Measurements from ENCODE around the gene DHDDS.
"Not testable (repeated sequence)": the region's sequence is repeated elsewhere in the genome, so short reads cannot be mapped to it uniquely, and the experiment has no call there.

The DHDDS gene

DNA sequence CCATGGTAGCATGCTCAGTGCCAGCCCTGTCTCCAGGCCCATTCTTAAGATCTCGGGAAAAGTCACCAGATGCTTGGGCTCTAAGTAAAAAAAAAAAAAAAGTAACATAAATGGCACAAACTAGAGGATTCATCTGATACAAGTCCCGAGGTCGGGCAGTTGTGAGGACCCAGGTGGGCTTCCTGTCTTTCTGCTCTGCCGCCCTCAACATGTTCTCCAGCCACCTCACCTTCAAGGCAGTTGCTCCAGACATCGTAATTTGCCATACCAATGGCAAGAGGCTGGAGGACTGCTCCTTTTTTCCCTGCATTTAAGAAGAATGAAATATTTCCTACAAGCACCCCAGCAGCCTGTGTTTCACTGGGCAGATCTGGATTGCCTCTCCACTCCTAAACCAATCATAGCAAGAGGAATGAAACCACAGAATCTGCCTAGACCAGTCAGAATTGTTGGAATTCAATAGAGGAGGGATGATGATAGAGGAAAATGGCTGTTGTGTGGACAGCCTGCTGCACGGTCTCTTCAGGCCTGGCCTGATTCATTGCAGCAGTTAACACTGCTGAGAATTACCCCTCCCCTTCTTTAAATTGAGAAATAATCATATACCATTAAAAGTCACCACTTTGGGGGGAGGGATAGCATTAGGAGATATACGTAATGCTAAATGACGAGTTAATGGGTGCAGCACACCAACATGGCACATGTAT, 45.5 kb downstream of the DHDDS start:
- DNase-seq: no peak

DNA sequence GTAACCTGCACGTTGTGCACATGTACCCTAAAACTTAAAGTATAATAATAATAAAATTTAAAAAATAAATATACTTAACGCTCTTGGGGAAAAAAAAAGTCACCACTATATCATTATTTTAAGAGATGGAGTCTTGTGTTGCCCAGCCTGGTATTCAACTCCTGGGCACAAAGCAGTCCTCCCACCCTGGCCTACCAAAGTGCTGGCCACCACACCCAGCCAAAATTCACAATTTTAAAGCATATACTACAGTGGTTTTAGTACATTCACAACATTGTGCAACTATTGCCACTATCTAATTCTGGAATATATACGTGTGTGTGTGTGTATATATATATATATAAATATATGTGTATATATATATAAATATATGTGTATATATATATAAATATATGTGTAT, 46.0 kb downstream of the DHDDS start:
- no peak for DNase-seq

DNA sequence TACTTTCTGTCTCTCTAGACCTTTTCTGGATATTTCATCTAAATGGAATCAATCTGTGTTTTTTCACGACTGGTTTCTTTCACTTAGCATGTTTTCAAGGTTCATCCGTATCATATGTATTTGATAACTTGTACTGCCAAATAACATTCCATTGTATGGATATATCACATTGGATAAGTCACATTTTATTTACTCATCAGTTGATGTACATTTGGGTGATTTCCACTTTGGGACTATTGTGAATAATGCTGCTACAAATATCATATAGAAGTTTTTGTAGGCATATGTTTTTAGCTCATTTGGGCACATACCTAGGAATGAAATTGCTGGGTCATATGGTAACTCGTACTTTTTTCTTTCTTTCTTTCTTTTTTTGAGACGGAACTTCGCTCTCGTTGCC, 46.9 kb downstream of the DHDDS start:
- DNase-seq: no peak

DNA sequence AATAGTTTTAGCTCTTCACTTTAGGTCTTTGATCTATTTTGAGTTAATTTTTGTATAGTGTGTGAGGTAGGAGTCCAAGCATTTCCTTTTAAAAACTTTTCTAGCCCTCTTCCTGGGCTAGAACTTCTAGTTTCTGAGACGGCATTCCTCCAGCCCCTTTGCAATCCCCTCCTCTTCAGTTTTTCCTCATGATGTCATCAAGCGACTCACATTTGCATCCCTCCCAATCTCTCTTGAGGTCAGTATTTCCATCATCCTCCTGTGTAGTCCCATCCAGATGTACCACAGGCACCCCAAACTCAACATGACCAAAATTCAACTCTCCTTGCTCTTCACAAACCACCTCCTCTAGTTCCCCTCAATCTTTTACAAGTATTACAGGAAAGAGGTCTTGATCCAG, 50.8 kb downstream of the DHDDS start:
- DNase-seq: no peak

DNA sequence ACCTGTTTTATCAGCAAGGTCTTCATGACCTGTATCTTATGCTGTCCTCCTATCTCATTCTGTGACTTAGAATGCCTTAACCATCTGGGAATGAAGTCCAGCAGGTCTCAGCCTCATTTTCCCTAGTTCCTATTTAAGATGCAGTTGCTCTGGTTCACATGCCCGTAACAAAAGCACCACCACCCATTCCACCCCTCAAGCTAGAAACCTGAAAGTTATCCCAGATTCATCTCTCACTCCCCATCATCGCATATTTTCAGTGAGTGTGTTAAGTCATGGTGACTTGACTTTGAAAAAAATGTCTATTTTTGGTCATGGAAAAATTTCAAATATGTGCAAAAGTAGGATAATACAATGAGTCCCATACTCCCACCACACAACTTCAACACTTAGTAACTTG, 51.9 kb downstream of the DHDDS start:
- no peak for DNase-seq

DNA sequence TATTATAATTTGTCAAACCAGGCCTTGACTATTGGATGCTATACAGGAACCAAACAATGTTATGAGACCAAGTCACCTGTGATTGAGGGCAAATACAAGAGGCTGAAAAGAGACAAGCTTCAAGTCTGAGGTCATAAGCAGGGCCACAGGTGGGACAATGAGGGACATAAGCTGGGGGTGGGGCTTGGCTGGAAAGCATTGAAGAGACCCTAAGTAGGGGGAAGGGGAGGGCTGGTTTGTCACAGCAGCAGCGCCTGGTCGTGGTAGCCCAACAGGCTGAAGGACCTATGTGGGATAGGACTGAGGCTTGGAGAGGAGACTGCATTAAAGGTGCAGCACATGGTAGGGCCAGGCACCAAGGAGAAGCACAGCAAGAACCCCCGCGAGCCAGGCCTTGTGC, 58.0 kb downstream of the DHDDS start:
- DNase-seq: no peak

DNA sequence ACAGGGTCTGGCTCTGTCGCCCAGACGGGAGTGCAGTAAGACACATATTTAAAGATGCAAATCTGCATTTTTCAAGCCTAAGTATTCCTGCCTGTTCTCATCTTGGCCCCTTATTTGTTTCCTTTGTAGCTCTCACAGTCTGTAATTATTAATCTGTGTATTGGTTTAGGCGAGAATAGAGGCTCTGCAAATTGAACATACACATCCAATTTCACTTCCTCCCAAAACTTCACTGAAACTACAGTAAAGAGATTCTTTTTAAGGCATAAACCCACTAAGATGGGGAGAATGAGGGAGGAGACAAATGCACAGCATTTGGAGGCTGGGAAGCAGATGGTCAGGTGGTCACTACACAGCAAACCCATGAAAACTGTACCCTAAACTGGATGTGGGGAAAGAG, 61.1 kb downstream of the DHDDS start:
- no peak for DNase-seq

DNA sequence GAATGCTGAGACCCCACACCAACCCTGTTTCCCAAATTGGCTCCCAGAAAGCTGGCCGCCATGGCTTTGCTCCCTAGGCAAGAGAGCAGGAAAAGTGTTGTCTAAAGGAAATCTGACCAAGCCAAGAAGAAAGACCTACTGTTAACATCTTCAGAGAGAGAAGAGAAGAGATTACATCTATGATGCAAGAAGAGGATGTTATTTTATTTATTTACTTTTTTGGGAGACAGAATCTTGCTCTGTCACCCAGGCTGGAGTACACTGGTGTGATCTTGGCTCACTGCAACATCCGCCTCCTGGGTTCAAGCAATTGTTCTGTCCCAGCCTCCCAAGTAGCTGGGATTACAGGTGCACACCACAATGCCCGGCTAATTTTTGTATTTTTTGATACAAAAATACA, 61.8 kb downstream of the DHDDS start:
- no peak for DNase-seq

DNA sequence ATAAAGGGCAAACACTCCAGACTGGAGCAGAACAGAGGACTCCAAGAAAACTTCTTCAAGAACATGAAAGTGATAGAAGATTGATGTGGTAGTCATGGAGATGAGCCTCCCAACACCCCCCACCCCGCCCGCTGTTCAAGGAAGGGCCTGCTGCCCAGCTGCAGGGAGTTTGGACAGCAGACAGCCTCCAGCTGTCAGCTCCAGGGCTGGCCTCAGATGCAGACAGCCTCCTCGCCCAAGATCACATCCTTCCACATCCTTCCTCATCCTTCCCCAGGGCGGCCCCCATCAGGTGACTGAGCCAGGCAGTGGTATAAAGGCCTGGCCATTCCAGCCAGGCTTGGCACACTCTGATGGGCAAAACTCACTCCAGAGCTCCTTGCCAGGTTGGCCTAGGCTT, 64.7 kb downstream of the DHDDS start:
- no peak for DNase-seq

DNA sequence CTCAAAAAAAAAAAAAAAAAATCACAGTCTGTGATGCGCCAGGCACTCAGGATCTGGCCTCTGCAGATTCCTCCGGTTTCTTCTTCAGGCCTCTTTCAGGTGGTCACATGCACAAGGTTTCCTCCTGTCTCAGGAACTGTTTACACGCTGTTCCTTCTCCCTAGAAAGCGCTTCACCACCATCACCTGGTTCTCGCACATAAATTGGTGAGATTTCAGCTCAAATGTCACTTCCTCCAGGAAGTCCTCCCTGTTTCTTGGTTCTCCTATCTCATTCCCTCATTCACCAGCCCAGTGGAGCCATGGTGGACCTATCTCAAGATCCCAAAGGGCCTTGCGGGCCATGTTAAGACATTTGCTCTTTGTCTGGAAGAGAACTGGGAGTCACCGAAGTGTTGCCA, 66.8 kb downstream of the DHDDS start:
- DNase-seq: no peak

DNA sequence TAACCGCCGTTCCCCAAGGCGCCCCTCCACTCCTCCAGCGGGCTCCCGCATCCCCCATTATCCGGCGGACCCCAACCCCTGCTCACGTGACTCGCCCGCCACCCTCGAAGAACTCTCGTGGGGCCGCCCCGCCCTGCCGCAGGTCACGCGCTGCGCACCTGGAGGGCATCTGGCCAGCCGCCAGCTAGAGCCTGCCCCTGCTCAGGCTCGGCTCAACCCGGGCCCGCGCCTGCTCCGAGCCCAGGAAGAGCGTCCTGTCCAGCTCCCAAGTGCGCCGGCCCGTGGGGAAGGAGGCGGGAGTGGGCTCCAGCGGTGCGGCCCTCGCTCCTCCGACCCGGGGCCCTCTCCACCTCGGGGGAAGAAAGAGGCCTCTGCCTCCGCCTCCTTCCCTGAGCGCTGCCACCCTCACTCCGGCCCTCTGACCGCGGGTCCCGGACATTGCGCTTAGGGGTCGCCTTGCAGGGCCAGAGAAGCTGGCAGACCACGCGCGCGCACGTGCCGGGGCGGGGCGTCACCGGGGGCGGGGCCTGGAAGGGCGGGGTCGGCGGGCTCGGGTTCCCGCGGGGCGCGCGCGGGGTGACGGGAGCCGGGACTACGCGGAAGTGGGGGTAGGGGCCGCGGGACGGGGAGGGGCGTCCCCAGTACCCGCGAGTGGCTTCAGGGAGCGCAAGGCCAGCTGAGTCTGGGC, 68.5 kb downstream of the DHDDS start:
- DNase-seq: peak; percentile 72 to 91 (median 81)

DNA sequence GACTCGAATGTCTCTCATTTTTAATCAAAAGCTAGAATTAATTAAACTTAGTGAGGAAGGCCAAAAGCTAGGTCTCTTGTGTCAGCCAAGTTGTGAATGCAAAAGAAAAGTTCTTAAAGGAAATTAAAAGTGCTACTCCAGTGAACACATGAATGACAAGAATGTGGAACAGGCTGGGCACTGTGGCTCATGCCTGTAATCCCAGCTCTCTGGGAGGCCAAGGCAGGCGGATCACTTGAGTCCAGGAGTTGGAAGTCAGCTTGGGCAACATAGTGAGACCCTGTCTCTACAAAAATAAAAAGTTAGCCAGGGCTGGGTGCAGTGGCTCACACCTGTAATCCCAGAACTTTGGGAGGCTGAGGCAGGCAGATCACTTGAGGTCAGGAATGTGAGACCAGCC, 78.6 kb downstream of the DHDDS start:
- DNase-seq: not testable (repeated sequence)

DNA sequence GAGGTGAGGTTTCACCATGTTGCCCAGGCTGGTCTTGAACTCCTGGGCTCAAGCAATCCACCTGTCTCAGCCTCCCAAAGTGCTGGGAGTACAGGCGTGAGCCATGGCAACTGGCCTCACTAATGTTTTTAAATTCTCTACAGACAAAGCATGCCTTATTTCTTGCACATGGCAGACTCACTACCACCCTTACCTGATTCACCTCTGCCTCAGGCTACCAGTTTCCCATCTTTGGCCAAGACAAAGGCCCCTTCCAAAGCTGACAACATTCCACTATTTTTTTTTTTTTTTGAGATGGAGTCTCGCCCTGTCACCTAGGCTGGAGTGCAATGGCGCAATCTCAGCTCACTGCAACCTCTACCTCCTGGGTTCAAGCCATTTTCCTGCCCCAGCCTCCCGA, 83.7 kb downstream of the DHDDS start:
- not testable (repeated sequence) for DNase-seq

DNA sequence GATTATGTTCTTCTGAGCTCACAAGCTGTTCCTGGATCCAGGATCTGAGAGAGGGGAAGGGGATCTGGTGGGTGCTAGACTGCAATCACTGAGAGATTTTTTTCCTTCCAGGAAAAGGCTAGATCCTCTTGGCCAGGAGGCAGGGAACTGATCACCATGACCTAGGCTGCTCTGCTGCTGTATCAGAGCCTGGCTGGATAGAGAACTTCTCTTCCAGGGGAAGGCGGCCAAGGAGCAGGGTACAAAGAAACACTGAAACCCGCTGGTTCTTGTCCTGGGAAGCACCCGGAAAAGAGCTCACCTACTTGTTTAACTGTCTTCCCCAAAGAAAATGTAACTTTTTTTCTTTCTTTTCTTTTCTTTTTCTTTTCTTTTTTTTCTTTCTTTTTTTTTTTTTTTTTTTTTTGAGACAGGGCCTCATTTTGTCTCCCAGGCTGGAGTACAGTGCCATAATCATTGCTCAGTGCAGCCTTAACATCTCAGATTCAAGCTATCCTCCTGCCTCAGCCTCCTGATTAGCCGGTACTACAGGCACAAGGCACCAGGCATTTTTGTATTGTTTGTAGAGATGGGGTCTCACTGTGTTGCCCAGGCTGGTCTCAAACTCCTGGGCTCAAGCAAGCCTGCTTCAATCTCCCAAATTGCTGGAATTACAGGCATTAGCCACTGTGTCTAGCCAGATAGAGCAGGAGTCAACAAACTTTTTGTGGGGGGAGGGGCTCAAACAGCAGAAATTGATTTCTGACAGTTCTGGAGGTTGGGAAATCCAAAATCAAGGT, 85.1 kb downstream of the DHDDS start:
- no peak for DNase-seq

DNA sequence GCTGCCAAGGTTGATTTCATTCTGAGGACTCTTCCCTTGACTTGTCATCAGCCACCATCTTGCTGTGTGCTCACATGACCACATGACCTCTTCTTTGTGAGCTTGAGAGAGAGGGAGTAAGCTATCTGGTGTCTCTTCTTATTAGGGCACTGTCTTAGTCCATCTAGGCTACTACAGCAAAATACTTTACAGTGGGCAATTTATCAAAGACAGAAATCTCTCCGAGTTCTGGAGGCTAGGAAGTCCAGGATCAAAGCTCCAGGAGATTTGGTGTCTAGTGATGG, 85.6 kb downstream of the DHDDS start:
- no peak for DNase-seq

DNA sequence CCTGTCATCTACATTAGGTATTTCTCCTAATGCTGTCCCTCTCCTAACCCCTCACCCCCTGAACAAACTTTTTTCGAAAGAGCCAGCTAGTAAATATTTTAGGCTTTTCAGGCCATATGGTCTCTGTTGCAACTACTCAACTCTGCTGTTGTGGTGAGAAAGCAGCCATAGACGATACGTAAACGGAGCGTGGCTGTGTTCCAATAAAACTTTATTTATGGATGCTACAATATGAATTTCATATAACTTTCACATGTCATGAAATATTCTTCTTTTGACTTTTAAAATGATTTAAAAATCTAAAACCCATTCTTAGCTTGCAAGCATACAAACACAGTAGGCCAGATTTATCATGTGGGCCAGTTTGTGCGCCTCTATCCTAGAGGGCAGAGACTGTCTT, 86.2 kb downstream of the DHDDS start:
- no peak for DNase-seq

DNA sequence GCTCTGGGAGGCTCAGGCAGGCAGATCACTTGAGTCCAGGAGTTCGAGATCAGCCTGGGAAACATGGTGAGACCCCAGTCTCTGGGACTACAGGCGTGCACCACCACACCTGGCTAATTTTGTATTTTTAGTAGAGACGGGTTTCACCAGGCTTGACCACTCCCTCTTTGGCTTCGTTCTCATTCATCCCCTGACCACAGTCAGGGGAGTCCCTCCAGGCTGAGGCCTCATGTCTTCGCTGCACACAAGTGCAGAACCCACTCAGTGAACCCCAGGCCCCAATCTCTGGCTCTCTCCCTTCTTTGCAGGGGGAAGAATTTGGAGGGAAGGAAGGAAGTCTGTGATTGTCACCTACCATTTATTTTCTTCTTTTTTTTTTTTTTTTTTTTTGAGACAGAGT, 88.2 kb downstream of the DHDDS start:
- no peak for DNase-seq
